ENCODE measurements around the gene SAP30BP.
"Not testable (repeated sequence)": the region's sequence is repeated elsewhere in the genome, so short reads cannot be mapped to it uniquely, and the experiment has no call there.

SAP30BP gene

DNA sequence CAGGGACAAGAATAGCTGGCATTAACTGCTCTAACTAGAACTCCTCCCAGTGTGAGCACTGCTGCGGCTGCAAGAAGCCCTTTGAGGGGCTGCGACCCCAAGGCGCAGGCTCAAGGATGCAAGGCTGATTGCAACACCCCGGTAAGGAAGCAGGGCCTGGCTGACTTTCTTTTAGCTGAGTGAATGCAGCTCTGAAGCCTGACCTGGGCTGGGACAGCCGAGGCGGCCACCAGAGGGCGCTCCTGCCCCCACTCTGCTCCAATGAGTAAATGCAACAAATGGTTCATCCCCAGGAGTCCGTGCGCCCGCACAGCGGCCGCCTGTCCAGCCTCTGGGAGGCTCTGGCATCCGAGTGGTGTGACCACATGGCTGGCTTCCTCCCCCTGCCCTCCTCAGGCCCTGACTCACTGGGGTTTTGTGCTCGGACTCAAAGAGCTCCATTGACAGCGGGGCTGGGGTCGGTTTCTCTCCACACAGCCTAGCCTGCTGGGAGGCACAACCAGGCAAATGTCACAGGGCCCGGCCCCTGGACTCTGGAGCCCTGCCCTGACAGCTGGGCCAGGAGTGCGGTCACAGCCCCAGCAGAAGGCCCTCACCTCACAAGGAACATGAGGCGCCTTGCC, 34.2 kb upstream of the SAP30BP start, which contains the start of gene SMIM5:
Gene SMIM5, plus strand, starts transcription at position 572 of the 623 bp plus-strand sequence. CDS start 6,768 bp downstream, outside the sequence.
- no peak within 1 kb of the TSS for H3K4me3 ChIP-seq
- peak within 1 kb of the TSS in 19 of 21 experiments; percentile 0 to 85 (median 62) for H3K27ac ChIP-seq

DNA sequence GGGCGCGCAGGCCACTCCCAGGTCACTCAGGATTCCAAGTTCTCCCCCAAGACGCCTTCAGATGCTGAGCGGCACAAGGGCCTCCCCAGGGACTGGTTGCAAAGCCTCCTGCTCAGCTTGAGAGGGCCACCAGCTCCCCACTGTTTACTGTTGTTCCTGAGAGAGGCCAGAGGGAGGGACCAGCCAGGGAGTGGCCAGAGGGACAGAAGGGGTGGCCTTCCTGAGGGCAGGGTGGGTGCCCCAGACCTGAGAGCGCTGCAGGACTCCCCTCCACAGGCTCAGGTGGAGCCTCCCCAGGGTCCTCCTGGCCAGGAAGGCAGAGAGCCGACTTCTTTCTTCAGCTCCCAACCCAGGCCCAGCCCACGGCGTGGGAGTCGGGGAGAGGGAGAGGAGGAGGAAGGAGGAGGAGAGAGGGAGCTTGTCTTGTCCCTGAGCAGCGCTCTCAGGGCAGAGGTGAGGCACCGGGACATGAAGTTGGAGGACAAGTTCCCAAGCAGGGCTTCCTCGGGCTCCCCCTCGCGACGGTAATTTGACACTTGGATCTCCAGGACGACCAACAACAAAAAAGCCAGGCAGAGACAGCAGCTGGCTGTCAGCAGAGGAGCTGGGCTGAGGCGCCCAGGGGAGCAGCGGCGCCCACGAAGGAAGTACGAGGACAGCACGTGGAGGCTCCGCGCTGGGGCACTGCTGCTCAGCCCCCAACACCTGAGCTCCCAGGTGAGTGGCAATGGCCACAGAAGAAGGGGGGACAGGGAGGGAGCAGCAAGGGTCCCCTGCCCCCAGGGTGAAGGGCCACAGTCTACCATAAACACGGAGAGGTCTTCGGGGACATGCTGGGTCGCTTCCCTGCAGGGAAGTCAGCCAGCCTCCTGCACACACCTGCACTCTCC, 33.4 kb upstream of the SAP30BP start:
- Histone ChIP-seq H3K4me3 (no peak overlapping the region), H3K27ac (peak overlapping the region in 19 of 21 experiments; percentile 0 to 85 (median 62))

DNA sequence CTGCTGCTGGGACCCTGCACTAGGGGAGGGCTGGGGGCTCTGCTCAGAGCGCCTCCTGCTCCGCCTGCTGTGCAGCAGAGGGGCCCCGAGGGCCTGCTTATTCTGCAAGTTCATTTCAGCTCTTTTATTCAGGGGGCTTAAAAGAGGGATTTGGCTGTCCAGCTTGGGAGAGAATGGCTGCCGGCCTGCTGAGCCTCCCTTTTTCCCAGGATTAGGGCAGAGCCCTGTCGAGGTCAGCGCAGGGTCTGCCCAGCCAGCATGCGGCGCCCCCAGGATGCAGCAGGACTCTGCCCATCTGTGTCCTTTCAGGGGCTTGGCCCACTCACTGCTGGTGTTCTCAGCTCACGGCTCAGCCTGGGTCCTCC, 32.8 kb upstream of the SAP30BP start:
- peak overlapping the region in 9 of 21 experiments; percentile 10 to 85 (median 71) for H3K27ac ChIP-seq
- H3K4me3 ChIP-seq: no peak overlapping the region

DNA sequence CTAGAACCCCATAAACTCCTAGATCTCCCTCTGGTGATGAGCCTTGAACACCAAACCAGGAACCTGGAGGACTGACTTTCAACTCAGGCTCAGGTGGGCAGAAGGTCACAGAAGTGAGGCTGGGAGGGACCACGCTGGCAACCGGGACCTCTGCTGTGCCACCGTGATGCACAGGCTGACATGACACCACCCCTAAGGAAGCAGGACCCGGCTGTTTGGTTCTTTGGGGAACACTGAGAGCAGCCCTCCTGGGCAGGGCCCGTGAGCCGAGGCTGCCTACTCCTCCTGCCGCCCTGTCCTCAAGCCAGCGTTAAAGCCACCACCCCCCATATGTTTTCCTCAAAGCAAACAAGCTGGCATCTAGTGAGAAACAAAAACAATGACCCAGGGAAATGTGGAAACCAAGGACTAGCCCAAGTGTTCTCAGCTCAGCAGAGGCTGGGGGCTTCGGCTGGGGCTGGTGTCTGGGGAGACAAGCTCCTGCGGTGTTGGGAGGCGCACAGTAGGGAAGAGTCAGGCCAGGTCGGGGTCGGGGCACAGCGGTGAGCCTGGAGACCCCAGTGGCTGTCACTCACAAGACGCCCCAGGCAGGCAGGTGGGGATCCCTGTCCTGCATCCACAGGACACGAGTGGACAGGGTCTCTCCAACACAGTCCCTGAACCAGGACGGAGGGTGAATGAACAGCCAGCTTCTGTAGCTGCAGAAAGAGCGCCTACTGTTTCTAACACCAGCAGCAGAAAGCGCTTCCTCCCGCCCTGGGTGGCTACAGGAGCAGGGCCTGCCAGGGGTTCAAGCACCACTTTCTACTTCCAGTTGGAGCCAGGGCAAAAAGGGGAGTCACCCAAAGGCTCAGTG, 32.2 kb upstream of the SAP30BP start:
- H3K27ac ChIP-seq: peak overlapping the region in 5 of 21 experiments; percentile 10 to 85 (median 63)
- no peak overlapping the region for H3K4me3 ChIP-seq

DNA sequence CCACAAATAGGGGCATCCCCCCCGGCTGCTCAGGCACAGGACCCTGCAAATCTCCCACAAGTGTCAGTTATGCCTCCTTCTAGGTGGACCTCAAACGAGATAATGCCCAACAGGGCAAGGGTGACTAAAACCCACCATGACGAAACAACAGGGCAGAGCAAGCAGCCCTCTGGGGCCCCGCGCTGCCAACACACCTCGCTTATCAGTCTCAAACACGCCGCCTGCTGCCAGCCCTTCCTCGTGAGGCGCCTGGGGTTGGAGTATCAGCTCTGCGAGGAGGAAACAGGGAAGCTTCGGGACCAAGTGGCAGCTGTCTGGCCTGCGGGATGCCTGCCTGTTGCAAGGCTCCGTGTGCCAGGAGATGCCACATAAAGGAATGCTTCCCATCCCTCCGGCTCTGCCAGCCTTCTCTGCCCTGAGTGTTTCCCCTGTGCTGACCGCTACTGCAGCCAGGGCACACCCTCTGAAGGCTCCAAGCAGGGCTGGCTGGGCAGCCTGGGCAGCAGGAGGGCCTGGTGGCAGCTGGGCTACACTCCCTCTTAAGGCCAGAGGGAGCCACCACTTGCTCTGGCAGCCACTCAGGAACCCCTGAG, 31.4 kb upstream of the SAP30BP start:
- Histone ChIP-seq H3K4me3 (no peak overlapping the region), H3K27ac (no peak overlapping the region)

DNA sequence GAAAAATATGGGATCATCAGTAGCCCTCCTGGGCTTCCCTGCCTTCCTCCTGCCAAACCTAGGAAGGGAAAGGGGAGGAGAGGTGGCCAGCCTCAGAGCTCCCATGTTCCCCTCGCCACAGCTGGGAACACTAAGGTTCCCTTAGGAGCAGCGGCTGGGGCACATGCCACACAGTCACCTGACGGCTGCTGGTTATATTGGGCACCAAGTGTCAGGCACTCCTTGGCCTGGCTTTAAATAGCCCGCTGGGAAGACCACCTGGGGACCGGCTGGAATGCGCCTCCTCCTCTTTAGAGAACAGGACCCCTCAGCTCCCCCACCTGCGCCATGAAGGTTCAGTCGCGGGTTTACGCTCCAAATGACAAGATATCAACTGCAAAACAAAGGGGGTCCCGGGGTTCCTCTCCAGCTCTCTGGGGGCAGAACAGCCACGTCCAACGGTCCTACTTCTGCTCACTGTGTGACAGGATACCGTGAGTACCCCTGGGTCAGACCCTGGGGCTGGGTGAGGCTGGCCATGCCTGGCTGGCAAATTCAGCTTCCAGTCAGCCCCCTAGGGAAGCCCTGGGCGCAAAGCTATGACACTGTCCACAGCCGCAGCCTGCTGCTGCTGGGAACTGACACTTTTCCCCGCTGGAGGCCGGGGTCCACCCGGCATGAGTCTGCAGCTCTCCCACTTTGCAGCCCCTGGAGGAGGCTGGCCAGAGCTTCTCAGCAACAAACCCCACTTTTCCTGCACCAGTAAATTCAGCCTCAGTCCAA, 30.6 kb upstream of the SAP30BP start:
- no peak overlapping the region for H3K27ac ChIP-seq
- H3K4me3 ChIP-seq: no peak overlapping the region

DNA sequence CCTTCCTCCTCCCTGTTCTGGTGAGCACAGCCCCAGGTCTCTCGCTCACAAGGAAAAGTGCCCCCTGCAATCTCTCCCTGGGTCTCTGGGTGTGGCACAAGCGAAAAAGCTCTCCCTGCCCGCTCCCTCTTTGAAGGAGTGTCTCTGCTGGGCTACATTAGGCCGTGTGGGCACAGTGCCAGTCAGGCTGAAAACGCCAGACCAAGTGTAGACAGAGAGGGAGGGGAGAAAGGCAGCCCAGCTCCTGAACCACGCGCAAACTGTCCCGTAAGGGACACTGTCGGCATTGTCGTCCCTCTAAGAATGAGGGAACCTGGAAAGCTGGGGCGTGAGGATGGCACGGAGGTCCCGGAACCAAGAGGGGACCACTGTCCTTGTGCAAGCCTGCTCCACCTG, 30.0 kb upstream of the SAP30BP start:
- H3K27ac ChIP-seq: no peak overlapping the region

DNA sequence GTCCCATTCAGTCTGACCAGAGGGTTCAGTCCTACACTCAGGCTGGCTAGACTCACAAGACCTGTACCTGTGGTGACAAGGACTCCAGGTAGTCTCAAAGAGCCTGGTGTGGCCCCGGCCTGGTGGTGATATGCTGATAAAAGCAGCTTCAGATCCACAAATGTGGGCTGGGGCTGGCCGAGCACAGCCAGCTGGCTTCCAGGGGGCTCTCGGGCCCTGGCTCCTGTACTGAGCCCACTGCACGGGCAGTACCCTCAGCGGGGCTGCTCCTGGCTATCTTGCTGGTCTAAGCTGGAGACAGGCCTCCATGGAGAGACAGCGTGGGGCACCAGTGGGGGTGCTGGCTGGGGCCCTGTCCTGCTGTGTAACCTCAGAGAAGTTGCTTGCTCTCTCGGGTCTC, 29.6 kb upstream of the SAP30BP start:
- Histone ChIP-seq H3K4me3 (no peak overlapping the region), H3K27ac (no peak overlapping the region)

More for the DNA sequence above, 30.0 kb upstream of the SAP30BP start:
- no peak overlapping the region for H3K4me3 ChIP-seq

DNA sequence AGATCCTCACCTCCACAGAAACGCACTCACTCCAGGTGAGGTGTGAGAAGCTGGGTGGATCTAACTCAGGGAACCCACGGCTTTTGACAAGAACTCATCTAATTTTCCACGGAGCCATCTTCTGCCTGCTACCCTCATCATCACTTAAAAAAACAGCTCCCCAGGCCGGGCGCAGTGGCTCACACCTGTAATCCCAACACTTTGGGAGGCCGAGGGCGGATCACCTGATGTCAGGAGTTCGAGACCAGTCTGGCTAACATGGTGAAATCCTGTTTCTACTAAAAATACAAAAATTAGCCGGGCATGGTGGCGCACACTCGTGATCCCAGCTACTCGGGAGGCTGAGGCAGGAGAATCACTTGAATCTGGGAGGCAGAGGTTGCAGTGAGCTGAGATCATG, 29.1 kb upstream of the SAP30BP start:
- H3K4me3 ChIP-seq, H3K27ac ChIP-seq: not testable (repeated sequence)

DNA sequence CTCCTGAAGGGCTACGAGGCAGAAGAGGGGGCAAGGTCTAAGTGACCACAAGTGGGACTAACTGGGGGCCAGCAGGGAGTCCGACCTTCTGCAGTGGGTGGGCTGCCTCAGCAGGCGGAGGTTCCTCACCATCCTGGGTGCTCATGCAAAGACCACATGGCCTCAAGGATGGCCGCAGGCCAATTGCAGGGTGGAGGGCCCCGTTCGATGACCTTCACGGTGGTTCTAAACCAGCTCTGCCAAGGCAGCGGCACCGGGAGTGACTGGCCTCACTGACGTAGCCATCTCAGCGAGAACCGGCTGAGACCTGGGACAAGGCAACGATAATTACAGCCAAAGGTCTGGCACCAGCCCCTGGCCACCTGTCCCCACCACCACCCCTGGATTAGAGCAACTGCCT, 28.2 kb upstream of the SAP30BP start:
- Histone ChIP-seq H3K27ac (peak overlapping the region in 10 of 21 experiments; percentile 25 to 80 (median 63)), H3K4me3 (no peak overlapping the region)

DNA sequence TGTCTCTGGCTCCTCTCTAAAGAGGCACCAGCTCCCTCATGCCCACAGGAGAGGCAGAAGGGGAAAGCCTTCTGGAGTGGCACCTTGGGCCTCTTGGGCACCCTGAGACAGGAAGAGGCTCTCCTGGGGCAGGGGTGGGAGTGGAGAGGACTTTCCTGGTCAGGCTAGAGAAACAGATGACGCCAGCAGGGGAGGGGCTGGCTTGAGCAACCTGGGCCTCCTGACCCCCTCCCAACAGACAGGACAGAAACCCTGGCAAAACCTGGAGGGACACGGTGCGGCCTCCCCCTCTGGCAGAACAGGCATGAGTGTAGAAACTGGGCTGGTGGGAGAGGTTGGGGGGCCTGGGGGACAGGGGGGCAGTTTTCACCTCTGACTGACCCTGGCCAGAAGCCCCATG, 27.8 kb upstream of the SAP30BP start:
- Histone ChIP-seq H3K4me3 (no peak overlapping the region), H3K27ac (peak overlapping the region in 14 of 21 experiments; percentile 25 to 80 (median 63))

DNA sequence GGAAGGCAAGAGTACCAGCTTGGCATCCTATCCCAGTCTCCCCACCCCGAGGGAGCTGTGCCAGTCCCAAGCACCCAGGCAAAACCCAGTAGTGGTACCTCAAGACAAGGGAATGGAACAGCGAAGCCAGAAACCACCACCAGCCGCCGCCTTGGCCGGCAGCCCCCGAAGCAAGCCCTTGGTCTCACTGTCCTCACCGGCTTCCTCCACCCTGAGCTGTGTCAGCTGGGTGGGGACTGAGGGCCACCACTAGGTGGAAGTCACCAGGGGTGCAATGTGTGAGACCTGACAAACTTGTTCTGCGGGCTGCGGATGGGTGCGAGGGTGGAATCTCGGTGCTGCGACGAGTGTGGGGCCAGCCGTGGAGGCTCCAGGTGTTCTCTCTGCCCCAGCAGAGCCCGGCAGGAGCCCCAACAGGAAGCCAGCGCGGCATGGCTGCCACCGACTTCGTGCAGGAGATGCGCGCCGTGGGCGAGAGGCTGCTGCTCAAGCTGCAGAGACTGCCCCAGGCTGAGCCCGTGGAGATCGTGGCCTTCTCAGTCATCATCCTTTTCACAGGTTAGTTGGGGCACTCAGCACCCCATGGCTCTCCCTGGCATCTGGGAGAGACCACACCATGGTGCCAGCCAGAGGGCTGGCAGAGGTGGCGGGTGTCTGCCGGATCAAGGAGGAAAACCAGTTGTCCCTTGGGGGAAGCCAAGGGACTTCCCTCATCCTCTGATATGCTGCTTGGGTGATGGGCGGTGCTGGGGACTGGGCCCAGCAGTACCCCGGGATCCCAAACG, 27.2 kb upstream of the SAP30BP start:
- peak overlapping the region in 17 of 21 experiments; percentile 14 to 80 (median 66) for H3K27ac ChIP-seq
- peak overlapping the region in 3 of 7 experiments; percentile 12 to 20 (median 15) for H3K4me3 ChIP-seq

DNA sequence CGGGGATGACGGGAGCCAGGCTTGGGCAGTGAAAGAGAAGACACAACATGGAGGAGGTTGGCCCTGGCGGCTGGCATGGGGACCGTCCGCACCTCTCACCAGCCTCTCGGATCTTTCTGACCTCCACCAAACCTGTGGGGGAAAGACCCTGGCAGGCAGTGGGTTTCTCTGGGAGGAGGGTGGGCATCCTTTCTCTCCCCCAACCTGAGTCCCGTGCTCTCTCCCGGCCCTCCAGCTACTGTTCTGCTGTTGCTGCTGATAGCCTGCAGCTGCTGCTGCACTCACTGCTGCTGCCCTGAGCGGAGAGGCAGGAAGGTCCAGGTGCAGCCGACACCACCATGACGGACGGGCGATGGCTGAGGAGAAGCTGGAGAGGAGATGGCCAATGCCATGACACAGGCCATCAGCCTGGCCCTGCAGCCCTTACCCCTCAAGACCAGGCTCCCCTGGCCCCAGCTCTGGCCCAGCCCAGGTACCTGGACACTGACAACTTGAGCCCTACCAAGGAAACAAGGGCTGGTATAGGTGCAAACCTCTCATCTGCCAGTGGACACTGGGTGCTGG, 26.5 kb upstream of the SAP30BP start:
- peak overlapping the region in 3 of 7 experiments; percentile 12 to 20 (median 15) for H3K4me3 ChIP-seq
- H3K27ac ChIP-seq: peak overlapping the region in 14 of 21 experiments; percentile 37 to 80 (median 66)

DNA sequence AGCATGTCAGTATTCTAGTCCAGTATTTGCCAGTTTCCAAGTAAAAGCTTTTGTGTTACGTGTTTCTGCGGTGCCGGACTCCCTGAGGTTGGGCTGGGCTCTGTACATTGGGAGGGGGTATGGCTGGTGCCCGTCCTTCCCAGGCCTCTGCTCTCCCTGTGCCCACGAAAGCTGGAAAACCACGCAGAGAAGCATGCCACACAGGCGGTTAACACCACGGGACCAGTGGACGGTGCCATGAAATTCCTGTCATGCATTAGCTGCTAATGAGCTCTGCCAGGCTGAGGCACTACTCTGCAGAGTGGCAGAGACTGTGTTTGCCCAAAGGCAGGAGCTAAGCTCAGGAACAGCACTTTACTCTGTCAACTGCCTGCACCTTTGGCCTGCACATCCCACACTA, 25.8 kb upstream of the SAP30BP start:
- H3K27ac ChIP-seq: peak overlapping the region in 3 of 21 experiments; percentile 39 to 77 (median 71)
- no peak overlapping the region for H3K4me3 ChIP-seq

DNA sequence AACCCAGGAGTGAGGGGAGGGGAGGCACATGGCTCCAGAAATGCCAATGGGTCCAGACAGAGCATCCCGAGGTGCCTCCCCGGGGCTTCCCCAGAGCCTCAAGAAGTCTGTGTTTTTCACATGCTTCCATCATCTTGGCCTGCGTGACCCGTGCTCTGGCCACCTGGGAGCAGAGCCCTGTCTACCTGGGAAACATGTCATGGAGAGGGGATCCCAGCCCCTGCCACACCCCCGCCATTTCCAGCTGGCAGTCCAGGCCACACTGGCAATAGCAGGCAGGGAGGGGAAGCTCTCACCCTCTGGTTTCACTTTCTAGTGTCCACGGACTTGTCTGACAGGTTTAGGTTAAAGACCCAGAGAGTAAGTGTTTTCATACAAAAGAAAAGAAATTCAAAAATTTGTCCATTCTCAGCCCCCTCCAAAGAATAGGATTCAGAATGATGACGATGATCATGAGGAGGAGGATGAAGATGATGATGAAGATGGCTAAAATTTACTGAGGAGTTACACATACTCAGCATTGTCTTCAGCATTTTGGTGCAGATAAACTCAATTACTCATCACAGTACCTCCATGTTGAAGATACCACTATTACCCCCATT, 24.9 kb upstream of the SAP30BP start:
- Histone ChIP-seq H3K4me3 (no peak overlapping the region), H3K27ac (peak overlapping the region in 9 of 21 experiments; percentile 31 to 81 (median 45))

DNA sequence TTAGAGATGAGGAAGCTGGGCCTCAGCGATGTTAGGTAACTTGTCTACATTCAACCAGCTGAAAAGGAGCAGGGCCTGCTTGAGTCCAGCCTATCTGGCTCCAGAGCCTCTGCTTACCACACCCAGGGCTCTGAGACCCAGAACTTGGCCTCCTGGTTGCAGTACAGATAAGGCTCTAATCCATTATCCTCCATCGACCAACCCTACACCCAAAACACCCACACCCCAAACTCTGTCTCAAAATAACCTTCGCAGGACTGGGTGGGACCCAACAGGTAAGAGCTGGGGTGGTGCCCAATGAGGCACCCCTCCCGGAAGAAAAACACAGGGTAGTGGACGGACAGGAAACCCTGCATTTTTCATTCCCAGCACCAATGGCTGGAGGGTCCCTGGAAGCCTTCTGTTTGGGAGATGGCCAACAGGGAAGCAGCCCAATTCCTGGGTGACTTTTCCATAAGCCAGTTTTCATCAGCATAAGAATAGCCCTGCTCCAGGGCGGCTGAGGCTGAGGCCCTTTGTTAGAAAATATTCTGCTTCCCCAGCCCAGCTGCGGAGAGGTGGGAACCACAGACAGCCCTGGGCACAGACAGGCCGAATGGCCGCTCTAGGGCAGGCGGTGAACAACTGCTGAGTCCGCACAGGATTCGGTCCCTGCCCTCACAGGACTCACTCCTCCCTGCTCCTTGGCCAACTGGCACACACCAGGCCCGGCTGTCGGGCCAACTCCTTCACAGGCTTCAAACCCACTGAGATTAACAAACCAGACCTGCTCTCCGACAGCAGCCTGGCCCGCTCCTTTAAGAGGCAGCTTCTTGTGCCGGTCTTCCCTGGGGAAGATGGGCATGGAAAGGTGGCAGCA, 24.1 kb upstream of the SAP30BP start:
- H3K27ac ChIP-seq: peak overlapping the region in 15 of 21 experiments; percentile 28 to 82 (median 45)
- H3K4me3 ChIP-seq: no peak overlapping the region
